PFSK-1 (cell line): ENCODE data around the gene MEPCE.

Experiments
- FOXP2 ChIP-seq: optimal IDR thresholded peaks from 2 replicates; pipeline ENCODE3; 2011; ENCODE audit warnings: borderline replicate concordance, control low read depth, inconsistent platforms; ENCODE audit not compliant: insufficient read depth; ENCODE audit errors: extremely low read length, extremely low read depth
- POLR2AphosphoS5 ChIP-seq: IDR thresholded peaks from 2 replicates; pipeline ENCODE4 v1.6.1; 2012; ENCODE audit warnings: low read depth, mild to moderate bottlenecking, control low read depth, low read length, moderate library complexity
- SIN3A ChIP-seq: IDR thresholded peaks from 2 replicates; pipeline ENCODE4 v1.6.1; 2012; ENCODE audit warnings: mild to moderate bottlenecking, low read length, moderate library complexity, borderline replicate concordance; ENCODE audit not compliant: insufficient read depth
- TAF1 ChIP-seq: IDR thresholded peaks from 2 replicates; pipeline ENCODE4 v1.6.1; 2012; ENCODE audit warnings: low read length, control low read depth, borderline replicate concordance; ENCODE audit not compliant: insufficient read depth
- TF ChIP-seq, protein P1 (sequence below), 2 experiments: IDR thresholded peaks; 2 replicates each; pipeline versions ENCODE4 v1.6.1 to v1.8.0; 2011 to 2012; ENCODE audit warnings: low read depth in 2 of 2, low read length in 2 of 2, control low read depth in 1 of 2, inconsistent platforms in 1 of 2, mild to moderate bottlenecking in 1 of 2, moderate library complexity in 1 of 2; ENCODE audit not compliant: insufficient read depth in 1 of 2

MEPCE gene

GRCh38 chr7:100464210-100464660 lies 34.6 kb downstream of the MEPCE start, which contains the start of gene SPACDR:
Gene SPACDR (minus strand): TSS chr7:100464260. CDS start chr7:100464025, 235 bp downstream.
- no peak for TF ChIP-seq TAF1
- no peak for TF ChIP-seq POLR2AphosphoS5
- TF ChIP-seq, protein P1, sequence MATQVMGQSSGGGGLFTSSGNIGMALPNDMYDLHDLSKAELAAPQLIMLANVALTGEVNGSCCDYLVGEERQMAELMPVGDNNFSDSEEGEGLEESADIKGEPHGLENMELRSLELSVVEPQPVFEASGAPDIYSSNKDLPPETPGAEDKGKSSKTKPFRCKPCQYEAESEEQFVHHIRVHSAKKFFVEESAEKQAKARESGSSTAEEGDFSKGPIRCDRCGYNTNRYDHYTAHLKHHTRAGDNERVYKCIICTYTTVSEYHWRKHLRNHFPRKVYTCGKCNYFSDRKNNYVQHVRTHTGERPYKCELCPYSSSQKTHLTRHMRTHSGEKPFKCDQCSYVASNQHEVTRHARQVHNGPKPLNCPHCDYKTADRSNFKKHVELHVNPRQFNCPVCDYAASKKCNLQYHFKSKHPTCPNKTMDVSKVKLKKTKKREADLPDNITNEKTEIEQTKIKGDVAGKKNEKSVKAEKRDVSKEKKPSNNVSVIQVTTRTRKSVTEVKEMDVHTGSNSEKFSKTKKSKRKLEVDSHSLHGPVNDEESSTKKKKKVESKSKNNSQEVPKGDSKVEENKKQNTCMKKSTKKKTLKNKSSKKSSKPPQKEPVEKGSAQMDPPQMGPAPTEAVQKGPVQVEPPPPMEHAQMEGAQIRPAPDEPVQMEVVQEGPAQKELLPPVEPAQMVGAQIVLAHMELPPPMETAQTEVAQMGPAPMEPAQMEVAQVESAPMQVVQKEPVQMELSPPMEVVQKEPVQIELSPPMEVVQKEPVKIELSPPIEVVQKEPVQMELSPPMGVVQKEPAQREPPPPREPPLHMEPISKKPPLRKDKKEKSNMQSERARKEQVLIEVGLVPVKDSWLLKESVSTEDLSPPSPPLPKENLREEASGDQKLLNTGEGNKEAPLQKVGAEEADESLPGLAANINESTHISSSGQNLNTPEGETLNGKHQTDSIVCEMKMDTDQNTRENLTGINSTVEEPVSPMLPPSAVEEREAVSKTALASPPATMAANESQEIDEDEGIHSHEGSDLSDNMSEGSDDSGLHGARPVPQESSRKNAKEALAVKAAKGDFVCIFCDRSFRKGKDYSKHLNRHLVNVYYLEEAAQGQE (IDR thresholded peaks at IDR 0.05; ENCODE audit: insufficient read depth in 1 of 2, low read depth in 2 of 2, low read length in 2 of 2): no peak
- no peak for TF ChIP-seq SIN3A
- no peak for TF ChIP-seq FOXP2

DNA sequence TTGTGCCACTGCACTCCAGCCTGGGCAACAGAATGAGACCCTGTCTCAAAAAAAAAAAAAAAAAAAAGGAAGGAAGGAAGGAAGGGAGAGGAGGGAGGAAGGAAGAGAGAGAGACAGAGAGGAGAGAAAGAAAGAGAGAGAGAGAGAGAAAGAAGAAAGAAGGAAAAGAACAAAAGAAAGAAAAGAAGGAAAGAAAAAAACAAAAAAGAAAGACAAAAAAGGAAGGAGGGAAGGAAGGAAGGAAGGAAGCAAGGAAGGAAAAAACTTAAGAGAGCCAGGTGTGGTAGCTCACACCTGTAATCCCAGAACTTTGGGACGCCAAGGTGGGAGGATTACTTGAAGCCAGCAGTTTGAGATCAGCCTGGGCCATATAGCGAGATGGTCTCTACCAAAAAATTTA lies 35.2 kb downstream of the MEPCE start:
- TF ChIP-seq, protein P1 (IDR thresholded peaks at IDR 0.05; ENCODE audit: insufficient read depth in 1 of 2, low read depth in 2 of 2, low read length in 2 of 2): no peak
- TF ChIP-seq TAF1 (no peak), POLR2AphosphoS5 (no peak), FOXP2 (no peak), SIN3A (no peak)

- no peak for TF ChIP-seq TAF1
- TF ChIP-seq, protein P1 (IDR thresholded peaks at IDR 0.05; ENCODE audit: insufficient read depth in 1 of 2, low read depth in 2 of 2, low read length in 2 of 2): no peak
- no peak for TF ChIP-seq SIN3A
- TF ChIP-seq FOXP2: no peak
- no peak for TF ChIP-seq POLR2AphosphoS5
Measured at GRCh38 chr7:100465299-100465698, 35.7 kb downstream of the MEPCE start.

DNA sequence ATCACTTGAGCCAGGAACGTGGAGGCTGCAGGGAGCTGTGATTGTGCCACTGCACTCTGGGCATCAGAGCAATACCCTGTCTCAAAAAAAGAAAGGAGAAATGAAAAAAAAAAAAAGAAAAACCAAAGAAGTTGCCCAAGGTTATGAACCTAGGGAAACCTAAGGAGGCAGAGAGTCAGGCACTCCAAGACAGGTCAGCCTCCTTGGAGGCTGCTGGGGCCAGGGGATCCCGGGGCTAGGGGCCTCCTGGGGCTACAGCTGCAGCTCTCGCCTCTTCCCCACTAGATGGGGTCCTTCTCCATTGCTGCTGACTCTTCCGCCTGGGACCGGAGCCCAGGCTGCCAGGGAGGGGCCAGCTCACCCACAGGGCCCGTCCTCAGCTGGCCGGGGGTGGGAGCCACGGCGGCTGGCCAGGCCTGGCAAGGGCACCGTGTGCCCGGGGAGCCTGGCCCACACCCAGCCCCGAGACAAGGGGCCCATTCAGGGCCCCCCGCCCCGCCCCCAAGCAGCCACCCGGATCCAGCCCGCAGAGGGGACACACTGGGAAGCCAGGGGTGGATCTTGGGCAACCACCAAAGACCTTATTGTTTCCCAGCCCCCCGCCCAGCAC lies 36.2 kb downstream of the MEPCE start:
- TF ChIP-seq SIN3A (no peak), POLR2AphosphoS5 (no peak), FOXP2 (no peak)
- TF ChIP-seq, protein P1 (IDR thresholded peaks at IDR 0.05; ENCODE audit: insufficient read depth in 1 of 2, low read depth in 2 of 2, low read length in 2 of 2): no peak
